ENCODE data around the gene AGPAT3. TPM values are rescaled to one million over a fixed set of nuclear protein-coding genes. Genes with fewer than 3 reads are reported as not detected.

The AGPAT3 gene
- total RNA-seq, 1 donor from 2014 or later: 57.7 TPM

DNA sequence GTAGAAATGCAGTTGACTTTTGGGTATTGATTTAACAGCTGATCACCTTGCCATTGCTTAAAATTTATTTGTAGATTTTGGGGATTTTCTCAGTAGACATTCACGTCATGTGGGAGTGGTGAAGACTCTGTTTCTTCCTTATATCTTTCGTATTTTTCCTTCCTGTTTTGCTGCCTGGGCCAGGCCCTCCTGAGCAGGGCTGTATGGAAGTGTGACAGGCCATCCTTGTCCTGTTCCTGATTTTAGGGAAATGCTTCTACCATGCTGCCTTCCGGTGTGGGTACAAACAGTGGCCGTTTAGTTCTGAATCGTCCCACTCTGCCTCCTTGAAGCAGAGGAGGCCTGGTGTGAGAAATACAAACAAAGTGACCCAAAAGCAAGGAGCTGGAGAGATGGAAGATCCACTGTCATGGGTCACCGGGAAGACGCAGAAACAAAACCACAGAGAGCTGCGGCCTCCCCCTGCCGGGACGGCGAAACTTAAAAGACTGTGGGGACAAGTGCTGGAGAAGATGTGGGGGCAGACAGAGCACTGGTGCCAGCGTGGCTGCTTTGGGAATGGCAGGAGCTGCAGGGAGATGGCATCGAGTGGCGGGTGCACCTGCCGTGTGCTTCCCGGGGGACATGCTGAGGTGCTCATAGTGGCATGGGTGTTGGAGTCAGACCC lies 7.6 kb downstream of the AGPAT3 start:
- Mint-ChIP-seq H3K4me1 (peaks cover 21% of the 10 kb centered on the region), H3K4me3 (no peak overlapping the region), H3K27me3 (no peaks in the 10 kb centered on the region), H3K27ac (no peak overlapping the region), H3K36me3 (ENCODE audit: low read depth) (peaks cover 45% of the 10 kb centered on the region), H3K9me3 (peaks cover 2% of the 10 kb centered on the region)
- ChIA-PET CTCF (no interaction called here), POLR2A (interaction anchor here (0.6 kb wide), 1 partner anchor 21 kb away, joined by 5 read pairs; no protein-coding TSS in a partner anchor)
- DNase-seq (no peak), ATAC-seq (ENCODE audit: low read depth) (no peak)
- TF ChIP-seq, protein P1, sequence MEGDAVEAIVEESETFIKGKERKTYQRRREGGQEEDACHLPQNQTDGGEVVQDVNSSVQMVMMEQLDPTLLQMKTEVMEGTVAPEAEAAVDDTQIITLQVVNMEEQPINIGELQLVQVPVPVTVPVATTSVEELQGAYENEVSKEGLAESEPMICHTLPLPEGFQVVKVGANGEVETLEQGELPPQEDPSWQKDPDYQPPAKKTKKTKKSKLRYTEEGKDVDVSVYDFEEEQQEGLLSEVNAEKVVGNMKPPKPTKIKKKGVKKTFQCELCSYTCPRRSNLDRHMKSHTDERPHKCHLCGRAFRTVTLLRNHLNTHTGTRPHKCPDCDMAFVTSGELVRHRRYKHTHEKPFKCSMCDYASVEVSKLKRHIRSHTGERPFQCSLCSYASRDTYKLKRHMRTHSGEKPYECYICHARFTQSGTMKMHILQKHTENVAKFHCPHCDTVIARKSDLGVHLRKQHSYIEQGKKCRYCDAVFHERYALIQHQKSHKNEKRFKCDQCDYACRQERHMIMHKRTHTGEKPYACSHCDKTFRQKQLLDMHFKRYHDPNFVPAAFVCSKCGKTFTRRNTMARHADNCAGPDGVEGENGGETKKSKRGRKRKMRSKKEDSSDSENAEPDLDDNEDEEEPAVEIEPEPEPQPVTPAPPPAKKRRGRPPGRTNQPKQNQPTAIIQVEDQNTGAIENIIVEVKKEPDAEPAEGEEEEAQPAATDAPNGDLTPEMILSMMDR (IDR thresholded peaks at IDR 0.05): no peak
- intact Hi-C loops (cut with micrococcal nuclease): no loop called here

DNA sequence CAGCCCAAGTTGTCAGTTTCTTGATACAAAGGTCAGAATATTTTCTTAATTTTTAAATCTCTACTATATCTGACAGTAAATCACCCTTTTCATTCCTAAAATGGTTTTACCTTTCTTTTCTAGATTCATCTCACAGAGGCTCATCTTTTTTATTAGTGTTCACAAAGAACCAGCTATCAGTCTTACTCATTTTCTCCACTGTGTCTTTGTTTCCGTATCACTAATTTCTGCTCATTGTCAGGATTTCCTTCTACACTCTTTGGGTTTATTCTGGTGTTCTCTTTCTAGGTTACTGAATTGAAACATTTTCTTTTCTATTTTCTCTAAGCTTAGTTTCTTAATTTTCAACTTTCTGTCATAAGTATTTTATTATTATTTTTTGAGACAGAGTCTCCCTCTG lies 8.7 kb downstream of the AGPAT3 start:
- ATAC-seq (ENCODE audit: low read depth) (no peak), DNase-seq (no peak)
- TF ChIP-seq, protein P1 (IDR thresholded peaks at IDR 0.05): no peak
- intact Hi-C loops (cut with micrococcal nuclease): no loop called here
- Mint-ChIP-seq H3K36me3 (ENCODE audit: low read depth) (peaks cover 48% of the 10 kb centered on the region), H3K4me3 (no peak overlapping the region), H3K27ac (peak overlapping the region; percentile 22), H3K27me3 (no peaks in the 10 kb centered on the region), H3K4me1 (peaks cover 13% of the 10 kb centered on the region), H3K9me3 (peaks cover 2% of the 10 kb centered on the region)
- POLR2A ChIA-PET: no interaction called here
- CTCF ChIA-PET: no interaction called here

DNA sequence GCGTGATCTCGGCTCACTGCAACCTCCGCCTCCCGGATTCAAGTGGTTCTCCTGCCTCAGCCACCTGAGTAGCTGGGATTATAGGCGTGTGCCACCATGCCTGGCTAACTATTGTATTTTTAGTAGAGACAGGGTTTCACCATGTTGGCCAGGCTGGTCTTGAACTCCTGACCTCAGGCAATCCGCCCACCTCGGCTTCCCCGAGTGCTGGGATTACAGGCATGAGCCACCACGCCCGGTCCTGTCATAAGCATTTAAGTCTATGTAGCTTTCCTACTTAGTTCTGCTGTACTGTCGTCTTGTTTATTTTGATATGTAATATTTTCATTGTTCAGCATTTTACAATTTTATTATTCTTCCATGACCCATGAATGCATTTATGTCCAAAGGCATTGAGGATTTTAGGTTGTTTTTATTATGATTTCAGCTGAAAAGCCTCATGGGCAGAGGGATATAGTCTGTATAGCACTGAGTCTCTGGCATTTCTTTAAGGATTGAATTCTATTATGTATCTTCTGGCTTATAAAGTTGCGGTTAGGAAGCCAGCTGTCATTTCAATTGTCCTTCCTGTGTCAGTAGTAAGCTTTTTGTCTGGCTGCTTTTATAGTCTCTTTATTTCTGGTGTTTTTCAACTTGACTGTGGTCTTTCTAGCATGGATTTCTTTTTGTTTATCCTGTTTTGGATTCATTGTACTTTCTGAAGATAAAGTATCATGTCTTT lies 9.2 kb downstream of the AGPAT3 start:
- H3K4me3 Mint-ChIP-seq: no peak overlapping the region
- TF ChIP-seq, protein P1 (IDR thresholded peaks at IDR 0.05): no peak
- intact Hi-C loops (cut with micrococcal nuclease): no loop called here
- DNase-seq: no peak
- H3K27me3 Mint-ChIP-seq: no peaks in the 10 kb centered on the region
- H3K9me3 Mint-ChIP-seq: peaks cover 2% of the 10 kb centered on the region
- ChIA-PET CTCF (no interaction called here), POLR2A (no interaction called here)
- H3K4me1 Mint-ChIP-seq: peaks cover 7% of the 10 kb centered on the region
- peaks cover 43% of the 10 kb centered on the region for H3K36me3 Mint-ChIP-seq (ENCODE audit: low read depth)
- no peak overlapping the region for H3K27ac Mint-ChIP-seq
- no peak for ATAC-seq (ENCODE audit: low read depth)

DNA sequence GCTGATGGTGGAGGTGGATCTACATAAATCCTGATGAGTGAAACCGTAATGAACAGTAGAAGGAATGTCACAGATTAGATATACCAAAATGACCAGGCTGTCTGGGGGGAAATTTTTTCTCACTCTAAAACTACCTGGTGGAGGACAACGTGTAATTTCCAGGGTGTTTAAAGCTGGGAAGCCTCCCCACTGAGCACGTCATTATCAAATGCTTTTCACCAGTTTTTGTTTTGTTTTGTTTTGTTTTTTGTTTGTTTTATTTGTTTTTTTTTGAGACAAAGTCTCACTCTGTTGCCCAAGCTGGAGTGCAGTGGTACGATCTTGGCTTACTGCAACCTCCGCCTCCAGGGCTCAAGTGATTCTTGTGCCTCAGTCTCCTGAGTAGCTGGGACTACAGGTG lies 11.6 kb downstream of the AGPAT3 start:
- peaks cover 45% of the 10 kb centered on the region for H3K36me3 Mint-ChIP-seq (ENCODE audit: low read depth)
- CTCF ChIA-PET: no interaction called here

More for the DNA sequence above, 11.6 kb downstream of the AGPAT3 start:
- POLR2A ChIA-PET: no interaction called here
- intact Hi-C loops (cut with micrococcal nuclease): no loop called here
- no peak for ATAC-seq (ENCODE audit: low read depth)
- TF ChIP-seq, protein P1 (IDR thresholded peaks at IDR 0.05): no peak
- Mint-ChIP-seq H3K4me1 (peaks cover 16% of the 10 kb centered on the region), H3K9me3 (peaks cover 2% of the 10 kb centered on the region), H3K27ac (no peak overlapping the region), H3K27me3 (no peaks in the 10 kb centered on the region), H3K4me3 (no peak overlapping the region)
- DNase-seq: no peak

Data from activated B cell treated with CpG ODN at 0.5 μM for 24 hours (primary cell).